ENCODE results near the gene U2SURP. TPM values are rescaled to one million over a fixed set of nuclear protein-coding genes. Genes with fewer than 3 reads are reported as not detected.

Gene U2SURP
- total RNA-seq, 1 experiment from 2014 or later = 132 TPM

DNA sequence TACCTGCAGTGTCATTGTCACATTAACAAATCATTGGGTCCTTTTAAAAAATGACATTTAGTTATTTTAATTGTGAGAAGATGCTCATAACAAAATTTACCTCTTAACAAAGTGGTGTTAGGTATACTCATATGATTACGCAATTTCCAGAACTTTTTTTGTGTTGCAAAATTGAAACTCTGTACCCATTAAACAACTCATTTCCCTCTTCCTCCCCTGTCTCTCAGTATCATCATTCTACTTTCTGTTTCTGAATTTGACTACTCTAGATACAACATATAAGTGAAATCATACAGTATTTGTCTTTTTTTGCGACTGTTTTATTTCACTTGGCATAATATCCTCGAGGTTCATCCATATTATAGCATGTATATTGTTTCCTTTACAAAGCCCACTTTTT, 59.5 kb downstream of the U2SURP start:
- TF ChIP-seq EGR1 (IDR thresholded peaks at IDR 0.05; ENCODE audit: low read depth) (no peak), SRF (IDR thresholded peaks at IDR 0.05; ENCODE audit: low read depth) (no peak), ZFX (IDR thresholded peaks at IDR 0.05) (no peak), CEBPB (IDR thresholded peaks at IDR 0.05; ENCODE audit: low read depth) (no peak), ZNF274 (IDR thresholded peaks at IDR 0.05; ENCODE audit: low read depth, low read length) (no peak), RAD21 (IDR thresholded peaks at IDR 0.05; ENCODE audit: low read depth) (no peak), JUND (IDR thresholded peaks at IDR 0.05) (no peak), TCF7L2 (IDR thresholded peaks at IDR 0.05; ENCODE audit: borderline replicate concordance, extremely low read depth, insufficient read depth, insufficient read length) (no peak), POLR2A (IDR thresholded peaks at IDR 0.05; ENCODE audit: borderline replicate concordance, extremely low read depth, insufficient read depth, insufficient read length) (no peak), YY1 (IDR thresholded peaks at IDR 0.05; ENCODE audit: extremely low read depth, insufficient replicate concordance, low read depth, low read length) (no peak), ELF1 (IDR thresholded peaks at IDR 0.05; ENCODE audit: borderline replicate concordance, low read depth) (no peak), CBX3 (IDR thresholded peaks at IDR 0.05; ENCODE audit: low read depth) (no peak), EZH2phosphoT487 (IDR thresholded peaks at IDR 0.05; ENCODE audit: borderline replicate concordance) (no peak), SP1 (IDR thresholded peaks at IDR 0.05; ENCODE audit: low read depth) (no peak)
- TF ChIP-seq, protein P1, sequence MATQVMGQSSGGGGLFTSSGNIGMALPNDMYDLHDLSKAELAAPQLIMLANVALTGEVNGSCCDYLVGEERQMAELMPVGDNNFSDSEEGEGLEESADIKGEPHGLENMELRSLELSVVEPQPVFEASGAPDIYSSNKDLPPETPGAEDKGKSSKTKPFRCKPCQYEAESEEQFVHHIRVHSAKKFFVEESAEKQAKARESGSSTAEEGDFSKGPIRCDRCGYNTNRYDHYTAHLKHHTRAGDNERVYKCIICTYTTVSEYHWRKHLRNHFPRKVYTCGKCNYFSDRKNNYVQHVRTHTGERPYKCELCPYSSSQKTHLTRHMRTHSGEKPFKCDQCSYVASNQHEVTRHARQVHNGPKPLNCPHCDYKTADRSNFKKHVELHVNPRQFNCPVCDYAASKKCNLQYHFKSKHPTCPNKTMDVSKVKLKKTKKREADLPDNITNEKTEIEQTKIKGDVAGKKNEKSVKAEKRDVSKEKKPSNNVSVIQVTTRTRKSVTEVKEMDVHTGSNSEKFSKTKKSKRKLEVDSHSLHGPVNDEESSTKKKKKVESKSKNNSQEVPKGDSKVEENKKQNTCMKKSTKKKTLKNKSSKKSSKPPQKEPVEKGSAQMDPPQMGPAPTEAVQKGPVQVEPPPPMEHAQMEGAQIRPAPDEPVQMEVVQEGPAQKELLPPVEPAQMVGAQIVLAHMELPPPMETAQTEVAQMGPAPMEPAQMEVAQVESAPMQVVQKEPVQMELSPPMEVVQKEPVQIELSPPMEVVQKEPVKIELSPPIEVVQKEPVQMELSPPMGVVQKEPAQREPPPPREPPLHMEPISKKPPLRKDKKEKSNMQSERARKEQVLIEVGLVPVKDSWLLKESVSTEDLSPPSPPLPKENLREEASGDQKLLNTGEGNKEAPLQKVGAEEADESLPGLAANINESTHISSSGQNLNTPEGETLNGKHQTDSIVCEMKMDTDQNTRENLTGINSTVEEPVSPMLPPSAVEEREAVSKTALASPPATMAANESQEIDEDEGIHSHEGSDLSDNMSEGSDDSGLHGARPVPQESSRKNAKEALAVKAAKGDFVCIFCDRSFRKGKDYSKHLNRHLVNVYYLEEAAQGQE (IDR thresholded peaks at IDR 0.05; ENCODE audit: low read depth) = no peak
- TF ChIP-seq, protein P2, sequence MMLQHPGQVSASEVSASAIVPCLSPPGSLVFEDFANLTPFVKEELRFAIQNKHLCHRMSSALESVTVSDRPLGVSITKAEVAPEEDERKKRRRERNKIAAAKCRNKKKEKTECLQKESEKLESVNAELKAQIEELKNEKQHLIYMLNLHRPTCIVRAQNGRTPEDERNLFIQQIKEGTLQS (IDR thresholded peaks at IDR 0.05) = no peak
- TF ChIP-seq, protein P3, sequence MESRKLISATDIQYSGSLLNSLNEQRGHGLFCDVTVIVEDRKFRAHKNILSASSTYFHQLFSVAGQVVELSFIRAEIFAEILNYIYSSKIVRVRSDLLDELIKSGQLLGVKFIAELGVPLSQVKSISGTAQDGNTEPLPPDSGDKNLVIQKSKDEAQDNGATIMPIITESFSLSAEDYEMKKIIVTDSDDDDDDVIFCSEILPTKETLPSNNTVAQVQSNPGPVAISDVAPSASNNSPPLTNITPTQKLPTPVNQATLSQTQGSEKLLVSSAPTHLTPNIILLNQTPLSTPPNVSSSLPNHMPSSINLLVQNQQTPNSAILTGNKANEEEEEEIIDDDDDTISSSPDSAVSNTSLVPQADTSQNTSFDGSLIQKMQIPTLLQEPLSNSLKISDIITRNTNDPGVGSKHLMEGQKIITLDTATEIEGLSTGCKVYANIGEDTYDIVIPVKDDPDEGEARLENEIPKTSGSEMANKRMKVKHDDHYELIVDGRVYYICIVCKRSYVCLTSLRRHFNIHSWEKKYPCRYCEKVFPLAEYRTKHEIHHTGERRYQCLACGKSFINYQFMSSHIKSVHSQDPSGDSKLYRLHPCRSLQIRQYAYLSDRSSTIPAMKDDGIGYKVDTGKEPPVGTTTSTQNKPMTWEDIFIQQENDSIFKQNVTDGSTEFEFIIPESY (IDR thresholded peaks at IDR 0.05; ENCODE audit: extremely low read depth, insufficient replicate concordance, low read length) = no peak
- TF ChIP-seq, protein P4, sequence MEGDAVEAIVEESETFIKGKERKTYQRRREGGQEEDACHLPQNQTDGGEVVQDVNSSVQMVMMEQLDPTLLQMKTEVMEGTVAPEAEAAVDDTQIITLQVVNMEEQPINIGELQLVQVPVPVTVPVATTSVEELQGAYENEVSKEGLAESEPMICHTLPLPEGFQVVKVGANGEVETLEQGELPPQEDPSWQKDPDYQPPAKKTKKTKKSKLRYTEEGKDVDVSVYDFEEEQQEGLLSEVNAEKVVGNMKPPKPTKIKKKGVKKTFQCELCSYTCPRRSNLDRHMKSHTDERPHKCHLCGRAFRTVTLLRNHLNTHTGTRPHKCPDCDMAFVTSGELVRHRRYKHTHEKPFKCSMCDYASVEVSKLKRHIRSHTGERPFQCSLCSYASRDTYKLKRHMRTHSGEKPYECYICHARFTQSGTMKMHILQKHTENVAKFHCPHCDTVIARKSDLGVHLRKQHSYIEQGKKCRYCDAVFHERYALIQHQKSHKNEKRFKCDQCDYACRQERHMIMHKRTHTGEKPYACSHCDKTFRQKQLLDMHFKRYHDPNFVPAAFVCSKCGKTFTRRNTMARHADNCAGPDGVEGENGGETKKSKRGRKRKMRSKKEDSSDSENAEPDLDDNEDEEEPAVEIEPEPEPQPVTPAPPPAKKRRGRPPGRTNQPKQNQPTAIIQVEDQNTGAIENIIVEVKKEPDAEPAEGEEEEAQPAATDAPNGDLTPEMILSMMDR (IDR thresholded peaks at IDR 0.05 in 2 of 3, conservative IDR thresholded peaks at IDR 0.05 in 1 of 3; ENCODE audit: borderline replicate concordance in 1 of 3, insufficient read depth in 1 of 3, low read depth in 2 of 3, low read length in 2 of 3) = no peak
- RAD21 ChIA-PET (ENCODE audit: low non-redundant PET in 1 of 2, low total read pairs in 2 of 2, uncharacterized antibody in 2 of 2, unreplicated experiment in 2 of 2) = no interaction called here
- Histone ChIP-seq H3K9ac (ENCODE audit: low read length) (no peak overlapping the region), H3K4me1 (ENCODE audit: control insufficient read depth in 1 of 2, insufficient read depth in 2 of 2, low read length in 2 of 2) (no peaks in the 10 kb centered on the region), H3K9me3 (ENCODE audit: control insufficient read depth in 1 of 2, insufficient read depth in 1 of 2, low read depth in 1 of 2, low read length in 2 of 2) (no peaks in the 10 kb centered on the region), H3K27me3 (ENCODE audit: insufficient read depth, low read length) (no peaks in the 10 kb centered on the region), H4K20me1 (ENCODE audit: insufficient read depth) (no peaks in the 10 kb centered on the region), H2AFZ (ENCODE audit: low read depth, low read length, poor library complexity, severe bottlenecking) (no peak overlapping the region), H3K4me2 (ENCODE audit: low read length) (no peak overlapping the region), H3K79me2 (ENCODE audit: insufficient read depth, low read length) (no peaks in the 10 kb centered on the region), H3K4me3 (replicated peaks in 1 of 2; ENCODE audit: low read depth in 1 of 2, low read length in 2 of 2) (no peak overlapping the region), H3K27ac (ENCODE audit: low read depth, low read length) (no peak overlapping the region), H3K36me3 (ENCODE audit: control insufficient read depth in 1 of 2, insufficient read depth in 2 of 2, low read length in 2 of 2) (peaks cover 5 to 9% of the 10 kb centered on the region in 2 experiments; a peak in 3 of 4 replicates), H3K9me2 (ENCODE audit: insufficient read depth) (no peaks in the 10 kb centered on the region)
- intact Hi-C loops (cut with micrococcal nuclease) = loop anchor here (10.0 kb wide), 1 partner anchor 584 kb away; no protein-coding TSS in a partner anchor
- BruUV-seq (replicated peaks) = no TSS peak
- DNase-seq (ENCODE audit: low read depth, low spot score) (no peak), ATAC-seq (no peak)
- POLR2A ChIA-PET = no interaction called here
- CTCF ChIA-PET = no interaction called here

Data from HCT116 (cell line).